Measurements from ENCODE around the gene SLC4A2. TPM values are rescaled to one million over a fixed set of nuclear protein-coding genes. Genes with fewer than 3 reads are reported as not detected.

SLC4A2 gene
- total RNA-seq, 4 donors from 2014 or later: 31.9 to 78.7 (median 59.7) TPM

DNA sequence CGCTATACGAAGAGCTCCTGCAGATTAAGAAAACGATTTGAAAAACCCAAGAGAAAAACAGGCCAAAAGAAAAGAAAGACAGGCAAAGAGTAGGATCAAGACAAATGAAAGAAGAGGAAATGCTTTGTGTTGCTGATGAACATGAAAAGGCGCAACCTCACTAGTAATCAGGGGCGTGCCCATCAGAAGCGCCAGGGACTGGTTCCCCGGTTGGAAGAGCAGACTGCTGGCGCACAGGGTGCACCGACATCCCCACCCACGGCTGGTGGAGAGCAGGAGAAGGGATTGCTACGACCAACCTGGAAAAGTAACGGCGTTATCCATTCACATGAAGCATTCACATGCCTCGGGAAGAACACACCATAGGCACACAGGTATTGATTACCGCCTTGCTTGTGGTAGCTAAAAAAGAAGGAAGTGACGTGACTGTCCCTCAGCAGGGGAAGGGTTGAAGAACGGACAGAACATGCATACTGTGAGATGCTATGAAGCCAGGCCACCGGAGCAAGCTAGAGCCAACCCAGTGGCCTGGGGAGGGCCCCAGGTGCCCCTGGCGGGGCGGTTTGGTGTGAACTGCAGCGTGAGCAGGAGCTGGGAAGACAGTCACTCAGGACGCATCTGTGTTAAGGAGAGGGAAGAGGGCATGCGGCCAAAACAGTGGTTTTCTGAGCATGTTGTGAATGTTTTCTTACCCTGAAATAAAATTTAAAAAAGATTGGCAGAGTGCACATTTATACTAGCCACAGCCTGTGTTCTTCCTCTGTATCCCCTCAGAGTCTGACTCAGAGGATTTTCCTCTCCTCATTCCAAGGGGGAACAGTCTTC is 45.2 kb downstream of the SLC4A2 start:
- DNase-seq (ENCODE audit: low spot score in 2 of 2): peak in 1 of 2 donors; percentile 37
- no peak overlapping the region for H3K4me3 ChIP-seq
- no peaks in the 10 kb centered on the region for H3K9me3 ChIP-seq
- H3K27me3 ChIP-seq: no peaks in the 10 kb centered on the region
- H3K27ac ChIP-seq: no peak overlapping the region
- peaks cover 33% of the 10 kb centered on the region for H3K4me1 ChIP-seq
- TF ChIP-seq POLR2A (IDR thresholded peaks at IDR 0.05): no peak
- no peak for TF ChIP-seq EP300 (IDR thresholded peaks at IDR 0.05)
- no peak for TF ChIP-seq POLR2AphosphoS5 (IDR thresholded peaks at IDR 0.05)
- TF ChIP-seq, protein P1, sequence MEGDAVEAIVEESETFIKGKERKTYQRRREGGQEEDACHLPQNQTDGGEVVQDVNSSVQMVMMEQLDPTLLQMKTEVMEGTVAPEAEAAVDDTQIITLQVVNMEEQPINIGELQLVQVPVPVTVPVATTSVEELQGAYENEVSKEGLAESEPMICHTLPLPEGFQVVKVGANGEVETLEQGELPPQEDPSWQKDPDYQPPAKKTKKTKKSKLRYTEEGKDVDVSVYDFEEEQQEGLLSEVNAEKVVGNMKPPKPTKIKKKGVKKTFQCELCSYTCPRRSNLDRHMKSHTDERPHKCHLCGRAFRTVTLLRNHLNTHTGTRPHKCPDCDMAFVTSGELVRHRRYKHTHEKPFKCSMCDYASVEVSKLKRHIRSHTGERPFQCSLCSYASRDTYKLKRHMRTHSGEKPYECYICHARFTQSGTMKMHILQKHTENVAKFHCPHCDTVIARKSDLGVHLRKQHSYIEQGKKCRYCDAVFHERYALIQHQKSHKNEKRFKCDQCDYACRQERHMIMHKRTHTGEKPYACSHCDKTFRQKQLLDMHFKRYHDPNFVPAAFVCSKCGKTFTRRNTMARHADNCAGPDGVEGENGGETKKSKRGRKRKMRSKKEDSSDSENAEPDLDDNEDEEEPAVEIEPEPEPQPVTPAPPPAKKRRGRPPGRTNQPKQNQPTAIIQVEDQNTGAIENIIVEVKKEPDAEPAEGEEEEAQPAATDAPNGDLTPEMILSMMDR (IDR thresholded peaks at IDR 0.05): no peak
- no peaks in the 10 kb centered on the region for H3K36me3 ChIP-seq
- WGBS: 68% methylated on average over 23 of the region's 23 CpGs

DNA sequence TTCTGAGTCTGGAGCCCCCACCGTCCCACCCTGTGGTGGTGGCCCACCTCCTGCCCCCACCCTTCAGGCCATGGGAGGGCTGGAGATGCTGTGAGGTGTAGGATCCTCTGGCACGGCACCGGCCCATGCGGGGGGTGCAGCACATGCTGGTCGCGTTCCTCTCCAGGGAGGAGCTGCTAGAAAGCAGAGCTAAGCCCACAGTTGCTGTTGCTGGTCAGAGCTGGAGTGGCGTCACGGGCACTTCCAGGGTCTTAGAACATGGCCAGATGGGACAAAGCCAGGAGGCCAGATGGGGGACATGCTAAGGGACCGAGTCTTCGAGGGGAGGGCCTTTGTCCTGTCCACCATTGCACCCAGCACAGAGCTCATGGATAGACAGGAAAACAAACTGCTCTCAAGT is 48.5 kb downstream of the SLC4A2 start:
- no peak for DNase-seq (ENCODE audit: low spot score in 2 of 2)
- no peak overlapping the region for H3K27ac ChIP-seq
- no peaks in the 10 kb centered on the region for H3K9me3 ChIP-seq
- TF ChIP-seq, protein P1 (IDR thresholded peaks at IDR 0.05): no peak
- TF ChIP-seq EP300 (IDR thresholded peaks at IDR 0.05) (no peak), POLR2AphosphoS5 (IDR thresholded peaks at IDR 0.05) (no peak), POLR2A (IDR thresholded peaks at IDR 0.05) (no peak)
- H3K36me3 ChIP-seq: no peaks in the 10 kb centered on the region
- H3K4me3 ChIP-seq: no peak overlapping the region
- H3K27me3 ChIP-seq: no peaks in the 10 kb centered on the region
- WGBS: 86% methylated on average over 6 of the region's 10 CpGs
- peaks cover 33% of the 10 kb centered on the region for H3K4me1 ChIP-seq

- Histone ChIP-seq H3K4me1 (peaks cover 44% of the 10 kb centered on the region), H3K36me3 (no peaks in the 10 kb centered on the region), H3K9me3 (no peaks in the 10 kb centered on the region), H3K27ac (peak overlapping the region; percentile 3), H3K27me3 (no peaks in the 10 kb centered on the region), H3K4me3 (no peak overlapping the region)
- DNase-seq (ENCODE audit: low spot score in 2 of 2): no peak
- TF ChIP-seq EP300 (IDR thresholded peaks at IDR 0.05) (no peak), POLR2AphosphoS5 (IDR thresholded peaks at IDR 0.05) (no peak), POLR2A (IDR thresholded peaks at IDR 0.05) (no peak)
- TF ChIP-seq, protein P1 (IDR thresholded peaks at IDR 0.05): no peak
- 61% methylated on average over 14 of the region's 15 CpGs for WGBS
Measured at GRCh38 chr7:151109094-151110048, 50.0 kb downstream of the SLC4A2 start.

DNA sequence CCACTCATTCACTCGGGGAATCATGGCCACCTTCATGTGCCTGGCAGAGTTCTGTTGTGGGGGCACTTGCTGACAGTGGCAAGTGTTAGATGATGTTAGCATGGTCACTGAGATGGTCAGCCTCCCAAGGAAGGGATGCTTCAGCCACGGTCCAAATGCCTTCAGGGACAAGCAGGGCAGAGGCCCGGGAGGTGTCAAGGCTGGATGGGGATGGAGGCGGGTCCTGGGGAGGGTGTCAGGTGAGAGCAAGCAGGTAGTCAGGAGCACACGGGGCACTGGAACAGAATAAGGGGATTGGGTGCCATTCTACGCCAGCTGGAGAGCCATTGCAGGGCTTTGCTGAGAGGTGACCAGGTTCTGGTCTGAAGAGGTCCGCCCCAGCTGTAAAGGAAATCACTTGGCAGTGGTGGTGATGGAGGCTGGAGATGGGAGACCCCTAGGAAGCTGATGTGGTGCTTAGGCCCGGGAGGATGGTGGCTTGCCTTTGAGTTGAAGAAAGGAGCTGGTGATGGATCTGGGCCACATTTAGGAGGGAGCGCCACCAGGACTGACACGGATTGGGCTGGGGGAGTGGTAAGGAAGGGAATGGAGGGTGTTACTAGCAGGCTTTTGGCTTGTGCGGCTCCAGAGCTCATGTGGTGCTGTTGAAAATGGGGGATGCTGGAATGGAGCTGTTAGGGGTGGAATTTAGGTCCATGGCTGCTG is 51.0 kb downstream of the SLC4A2 start:
- no peak overlapping the region for H3K27ac ChIP-seq
- no peak for TF ChIP-seq EP300 (IDR thresholded peaks at IDR 0.05)
- TF ChIP-seq POLR2A (IDR thresholded peaks at IDR 0.05): no peak
- TF ChIP-seq POLR2AphosphoS5 (IDR thresholded peaks at IDR 0.05): no peak
- TF ChIP-seq, protein P1 (IDR thresholded peaks at IDR 0.05): no peak
- H3K36me3 ChIP-seq: no peaks in the 10 kb centered on the region
- H3K4me1 ChIP-seq: peaks cover 35% of the 10 kb centered on the region
- H3K9me3 ChIP-seq: no peaks in the 10 kb centered on the region
- H3K27me3 ChIP-seq: no peaks in the 10 kb centered on the region
- DNase-seq (ENCODE audit: low spot score in 2 of 2): no peak
- WGBS: 76% methylated on average over 11 of the region's 11 CpGs
- no peak overlapping the region for H3K4me3 ChIP-seq
